Rectal smooth muscle tissue (tissue), 1 donor: ENCODE data around the gene MFRP.

ENCODE experiments used
- H3K27ac ChIP-seq: one replicate; pipeline ENCODE4 v1.7.0; 2013; ENCODE audit warnings: low read depth, low read length, inconsistent platforms
- H3K27me3 ChIP-seq: one replicate; pipeline ENCODE4 v1.7.0; 2013; ENCODE audit warnings: low read length; ENCODE audit not compliant: control insufficient read depth, insufficient read depth
- H3K36me3 ChIP-seq: one replicate; pipeline ENCODE4 v1.7.0; 2013; ENCODE audit warnings: low read length; ENCODE audit not compliant: control insufficient read depth, insufficient read depth
- H3K4me1 ChIP-seq: one replicate; pipeline ENCODE4 v1.7.0; 2013; ENCODE audit warnings: low read length; ENCODE audit not compliant: control insufficient read depth, insufficient read depth
- H3K4me3 ChIP-seq: one replicate; pipeline ENCODE4 v1.7.0; 2013; ENCODE audit warnings: low read length
- H3K9ac ChIP-seq: one replicate; pipeline ENCODE4 v1.7.0; 2013; ENCODE audit warnings: low read length

MFRP gene

GRCh38 chr11:119335655-119336543, 10.6 kb downstream of the MFRP start:
- Histone ChIP-seq H3K4me1 (peaks cover 23% of the 10 kb centered on the region), H3K36me3 (no peaks in the 10 kb centered on the region), H3K9ac (no peak overlapping the region), H3K27me3 (peaks cover 5% of the 10 kb centered on the region), H3K4me3 (peak overlapping the region; percentile 96), H3K27ac (no peak overlapping the region)

GRCh38 chr11:119335091-119335654, 11.3 kb downstream of the MFRP start:
- Histone ChIP-seq H3K9ac (no peak overlapping the region), H3K4me1 (peaks cover 22% of the 10 kb centered on the region), H3K27ac (no peak overlapping the region), H3K36me3 (no peaks in the 10 kb centered on the region), H3K27me3 (peaks cover 2% of the 10 kb centered on the region), H3K4me3 (peak overlapping the region; percentile 96)

GRCh38 chr11:119334174-119334930, 12.2 kb downstream of the MFRP start, which contains the start of gene RNF26:
Gene RNF26 (plus strand): TSS chr11:119334527. CDS start chr11:119335123, 596 bp downstream.
- Histone ChIP-seq H3K4me3 (peak within 1 kb of the TSS; percentile 96), H3K4me1 (peaks cover 19% of the 10 kb centered on the region), H3K27ac (peak within 1 kb of the TSS; percentile 78), H3K36me3 (no peaks in the 10 kb centered on the region), H3K27me3 (no peaks in the 10 kb centered on the region), H3K9ac (peak within 1 kb of the TSS; percentile 75)

GRCh38 chr11:119332111-119332765, 14.3 kb downstream of the MFRP start:
- Histone ChIP-seq H3K4me3 (no peak overlapping the region), H3K9ac (no peak overlapping the region), H3K36me3 (no peaks in the 10 kb centered on the region), H3K27me3 (no peaks in the 10 kb centered on the region), H3K27ac (no peak overlapping the region), H3K4me1 (peaks cover 8% of the 10 kb centered on the region)

GRCh38 chr11:119330237-119330636, 16.3 kb downstream of the MFRP start:
- H3K27me3 ChIP-seq, result no peaks in the 10 kb centered on the region
- H3K4me3 ChIP-seq, result no peak overlapping the region
- no peak overlapping the region for H3K9ac ChIP-seq
- no peaks in the 10 kb centered on the region for H3K36me3 ChIP-seq
- H3K27ac ChIP-seq, result no peak overlapping the region
- peaks cover 4% of the 10 kb centered on the region for H3K4me1 ChIP-seq

- H3K4me1 ChIP-seq, result no peaks in the 10 kb centered on the region
- H3K9ac ChIP-seq, result no peak overlapping the region
- H3K4me3 ChIP-seq, result no peak overlapping the region
- no peaks in the 10 kb centered on the region for H3K27me3 ChIP-seq
- H3K27ac ChIP-seq, result no peak overlapping the region
- no peaks in the 10 kb centered on the region for H3K36me3 ChIP-seq
These were observed 17.2 kb downstream of the MFRP start for GRCh38 chr11:119329320-119329719.

GRCh38 chr11:119324189-119324588, 22.3 kb downstream of the MFRP start:
- H3K27ac ChIP-seq, result no peak overlapping the region
- no peak overlapping the region for H3K9ac ChIP-seq
- no peaks in the 10 kb centered on the region for H3K27me3 ChIP-seq
- H3K36me3 ChIP-seq, result no peaks in the 10 kb centered on the region
- H3K4me3 ChIP-seq, result no peak overlapping the region
- peaks cover 17% of the 10 kb centered on the region for H3K4me1 ChIP-seq

GRCh38 chr11:119323532-119324033, 22.9 kb downstream of the MFRP start:
- no peaks in the 10 kb centered on the region for H3K27me3 ChIP-seq
- no peak overlapping the region for H3K27ac ChIP-seq
- no peak overlapping the region for H3K4me3 ChIP-seq
- H3K36me3 ChIP-seq, result no peaks in the 10 kb centered on the region
- H3K9ac ChIP-seq, result no peak overlapping the region
- H3K4me1 ChIP-seq, result peaks cover 24% of the 10 kb centered on the region

- Histone ChIP-seq H3K27ac (no peak overlapping the region), H3K4me1 (peaks cover 29% of the 10 kb centered on the region), H3K36me3 (no peaks in the 10 kb centered on the region), H3K4me3 (no peak overlapping the region), H3K9ac (no peak overlapping the region), H3K27me3 (no peaks in the 10 kb centered on the region)
These were observed 23.5 kb downstream of the MFRP start for GRCh38 chr11:119322921-119323531.

- Histone ChIP-seq H3K9ac (no peak overlapping the region), H3K36me3 (no peaks in the 10 kb centered on the region), H3K4me1 (peaks cover 36% of the 10 kb centered on the region), H3K4me3 (no peak overlapping the region), H3K27ac (peak overlapping the region; percentile 91), H3K27me3 (no peaks in the 10 kb centered on the region)
These were observed 24.2 kb downstream of the MFRP start for GRCh38 chr11:119322360-119322739.

GRCh38 chr11:119320776-119321524, 25.6 kb downstream of the MFRP start:
- peak overlapping the region; percentile 66 for H3K4me3 ChIP-seq
- H3K9ac ChIP-seq, result peak overlapping the region; percentile 76
- H3K4me1 ChIP-seq, result peaks cover 37% of the 10 kb centered on the region
- H3K36me3 ChIP-seq, result no peaks in the 10 kb centered on the region
- no peaks in the 10 kb centered on the region for H3K27me3 ChIP-seq
- H3K27ac ChIP-seq, result peak overlapping the region; percentile 91
